NCI-H69 (cell line): ENCODE data around the gene TNFSF15.
"Not testable (repeated sequence)": the region's sequence is repeated elsewhere in the genome, so short reads cannot be mapped to it uniquely, and the experiment has no call there.

Experiments
- DNase-seq: peaks from one replicate; lab custom pipeline; 2025; lab: John Stamatoyannopoulos, UW

Gene TNFSF15

GRCh38 chr9:114756920-114757319 is 48.9 kb downstream of the TNFSF15 start:
- no peak for DNase-seq

GRCh38 chr9:114754581-114754980 is 51.3 kb downstream of the TNFSF15 start:
- no peak for DNase-seq

- peak; percentile 72 for DNase-seq
Observed at GRCh38 chr9:114746591-114747346, 59.1 kb downstream of the TNFSF15 start.

GRCh38 chr9:114745879-114746550 is 59.8 kb downstream of the TNFSF15 start:
- no peak for DNase-seq

- peak; percentile 81 for DNase-seq
Observed at GRCh38 chr9:114745108-114745848, 60.6 kb downstream of the TNFSF15 start.

- DNase-seq, result peak; percentile 11
Observed at GRCh38 chr9:114743446-114743845, 62.4 kb downstream of the TNFSF15 start.

- DNase-seq, result peak; percentile 33
Observed at GRCh38 chr9:114742947-114743346, 62.9 kb downstream of the TNFSF15 start.

- peak; percentile 24 for DNase-seq
Observed at GRCh38 chr9:114741521-114741920, 64.3 kb downstream of the TNFSF15 start.

- DNase-seq, result peak; percentile 89
Observed at GRCh38 chr9:114738581-114739316, 67.1 kb downstream of the TNFSF15 start.

- DNase-seq, result no peak
Observed at GRCh38 chr9:114737847-114738246, 68.0 kb downstream of the TNFSF15 start.

GRCh38 chr9:114737118-114737517 is 68.7 kb downstream of the TNFSF15 start:
- peak; percentile 30 for DNase-seq

- peak; percentile 88 for DNase-seq
Observed at GRCh38 chr9:114735704-114736103, 70.1 kb downstream of the TNFSF15 start.

GRCh38 chr9:114735139-114735538 is 70.7 kb downstream of the TNFSF15 start:
- not testable (repeated sequence) for DNase-seq
